HK-2 (cell line): ENCODE measurements around the gene TPPP3.
A peak's percentile ranks its signal among the peaks of the same experiment; 100 is the strongest.
"Not testable (repeated sequence)": the region's sequence is repeated elsewhere in the genome, so short reads cannot be mapped to it uniquely, and the experiment has no call there.

ENCODE experiments used
- DNase-seq: peaks from one replicate; pipeline ENCODE4 v3.0.0-alpha.2; 2018; ENCODE audit not compliant: unreplicated experiment

The TPPP3 gene

GRCh38 chr16:67426022-67426421 is 32.7 kb upstream of the TPPP3 start:
- no peak for DNase-seq

DNA sequence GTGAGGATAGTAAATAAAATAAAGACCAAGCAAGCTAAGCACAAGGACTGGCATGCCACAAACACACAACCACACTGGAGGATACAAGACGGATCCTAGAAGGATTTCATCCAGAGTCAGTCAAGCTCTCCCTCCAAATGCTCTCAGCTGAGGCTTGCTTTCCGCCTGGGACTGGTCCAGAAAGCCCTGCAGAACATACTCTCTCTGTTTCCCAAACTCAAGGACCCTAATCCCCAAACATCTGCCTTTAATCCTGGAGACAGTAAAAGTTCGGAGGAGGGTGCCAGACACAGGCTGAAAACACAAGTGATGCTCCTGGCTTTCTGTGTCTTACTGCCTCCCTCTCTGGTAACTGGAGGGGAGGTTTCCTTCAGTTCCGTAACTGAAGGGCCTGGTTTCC is 32.3 kb upstream of the TPPP3 start:
- DNase-seq: no peak

GRCh38 chr16:67425061-67425460 is 31.8 kb upstream of the TPPP3 start:
- no peak for DNase-seq

DNA sequence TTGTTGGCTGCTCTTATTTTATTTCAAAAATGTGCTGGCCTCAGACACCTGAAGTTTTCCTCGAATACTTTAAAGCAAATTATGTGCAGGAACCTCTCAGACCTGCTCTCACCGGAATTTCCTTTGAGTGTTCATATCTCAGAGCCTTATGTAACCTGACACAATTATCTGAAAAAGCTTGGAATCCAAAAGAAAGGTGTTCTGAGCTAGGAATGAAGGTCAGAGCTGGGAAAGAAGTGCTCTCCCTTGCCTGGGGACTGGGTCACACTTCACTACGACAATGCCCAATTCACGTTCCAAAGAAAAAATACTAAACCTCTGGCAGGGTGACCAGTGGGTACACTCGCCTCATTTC is 30.9 kb upstream of the TPPP3 start:
- DNase-seq: no peak

DNA sequence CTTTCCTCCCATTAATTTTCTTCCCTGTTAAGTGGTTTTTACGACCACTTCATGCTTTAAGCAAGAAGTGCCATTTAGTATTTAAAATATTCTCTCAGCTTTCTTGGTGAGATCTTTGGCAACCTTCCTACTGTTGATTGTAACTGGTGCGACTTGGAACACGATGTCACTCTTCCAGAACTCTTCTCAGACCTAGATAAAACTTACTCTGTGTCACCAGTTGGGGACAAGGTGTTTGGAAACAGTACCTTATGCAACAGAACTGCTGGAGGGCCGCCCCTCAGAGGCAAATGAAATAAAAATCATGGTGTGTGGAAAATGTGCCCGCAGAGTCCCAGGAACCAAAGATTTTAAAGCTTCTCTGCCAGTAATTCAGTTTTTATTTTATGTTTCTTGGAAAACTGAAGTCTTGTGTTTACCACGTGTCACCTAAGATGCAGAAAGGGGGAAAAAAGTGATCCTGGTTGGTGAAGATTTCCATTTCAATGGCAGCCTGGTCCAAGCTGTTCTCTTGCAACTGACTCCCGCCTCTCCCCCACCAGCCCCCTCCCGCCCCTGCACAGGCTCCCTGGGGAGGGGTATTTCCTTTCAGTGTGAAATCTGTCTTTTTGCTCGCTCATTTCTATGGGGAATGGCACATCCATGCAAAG is 30.4 kb upstream of the TPPP3 start:
- no peak for DNase-seq

DNA sequence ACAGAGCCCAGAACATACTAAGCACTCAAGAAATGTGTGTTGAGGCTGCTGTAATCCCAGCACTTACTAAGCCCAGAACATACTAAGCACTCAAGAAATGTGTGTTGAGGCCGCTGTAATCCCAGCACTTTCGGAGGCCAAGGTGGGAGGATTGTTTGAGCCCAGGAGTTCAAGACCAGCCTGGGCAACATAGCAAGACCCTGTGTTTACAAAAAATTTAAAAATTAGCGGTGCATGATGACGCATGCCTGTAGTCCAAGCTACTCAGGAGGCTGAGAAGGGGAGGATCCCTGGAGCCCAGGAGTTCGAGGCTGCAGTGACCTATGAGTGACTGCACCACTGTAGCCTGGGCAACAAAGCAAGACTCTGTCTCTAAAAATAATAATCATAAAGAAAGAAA is 29.7 kb upstream of the TPPP3 start:
- no peak for DNase-seq

DNA sequence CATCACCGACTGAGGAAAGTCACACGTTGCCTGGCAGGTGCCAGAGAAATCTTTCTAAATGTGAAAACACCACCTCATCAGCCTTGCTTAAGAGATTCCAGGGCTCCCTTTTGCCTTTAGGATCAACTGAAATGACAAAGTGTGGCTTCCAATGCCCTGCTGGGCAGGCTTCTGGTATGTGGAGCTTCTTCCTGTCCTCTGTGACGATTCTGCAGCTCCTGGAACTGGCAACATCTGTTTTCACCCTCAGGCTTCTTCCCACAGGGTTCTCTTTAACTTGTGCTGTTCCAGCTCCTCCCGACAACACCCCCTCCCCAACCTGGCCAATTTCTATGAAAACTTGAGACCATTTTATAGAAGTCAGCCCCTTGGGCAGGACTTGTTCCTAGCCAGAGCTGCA is 27.7 kb upstream of the TPPP3 start:
- DNase-seq: no peak

- DNase-seq: no peak
Observed at GRCh38 chr16:67419931-67420330, 26.6 kb upstream of the TPPP3 start.

GRCh38 chr16:67419502-67419901 is 26.2 kb upstream of the TPPP3 start:
- DNase-seq: no peak

DNA sequence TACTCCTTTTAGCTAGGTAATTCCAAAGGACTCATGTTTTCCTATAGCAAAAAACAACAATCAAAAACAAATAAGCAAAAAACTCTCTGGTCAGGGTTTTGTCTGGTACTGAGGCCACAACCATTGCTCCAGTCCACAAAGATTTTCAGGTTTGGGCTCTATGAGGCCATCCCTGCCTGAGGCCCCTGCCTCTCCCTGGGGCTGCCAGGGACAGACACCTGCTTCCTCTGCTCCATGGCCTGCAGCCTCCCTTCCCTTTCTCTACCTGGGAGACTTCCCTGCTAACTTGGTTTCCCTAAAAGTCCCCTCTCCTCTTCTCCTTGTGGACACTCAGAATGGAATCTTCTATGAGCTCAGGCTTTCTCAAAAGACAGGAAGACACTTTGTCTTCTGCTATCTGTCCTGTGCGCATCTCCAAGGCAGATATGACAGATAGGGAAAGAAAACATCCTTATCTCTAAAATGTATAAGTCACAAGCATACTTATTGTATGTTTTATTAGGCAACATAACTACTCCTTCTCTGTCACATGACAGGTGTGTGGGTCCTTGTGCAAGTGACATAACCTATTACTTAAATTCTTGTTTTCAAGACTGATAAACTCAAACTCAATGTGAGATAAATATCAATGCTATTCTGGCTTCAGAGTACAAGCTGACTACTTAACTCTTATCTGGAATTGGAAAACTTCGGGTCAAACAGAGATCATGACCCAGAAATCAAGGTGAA is 24.2 kb upstream of the TPPP3 start:
- DNase-seq: no peak

DNA sequence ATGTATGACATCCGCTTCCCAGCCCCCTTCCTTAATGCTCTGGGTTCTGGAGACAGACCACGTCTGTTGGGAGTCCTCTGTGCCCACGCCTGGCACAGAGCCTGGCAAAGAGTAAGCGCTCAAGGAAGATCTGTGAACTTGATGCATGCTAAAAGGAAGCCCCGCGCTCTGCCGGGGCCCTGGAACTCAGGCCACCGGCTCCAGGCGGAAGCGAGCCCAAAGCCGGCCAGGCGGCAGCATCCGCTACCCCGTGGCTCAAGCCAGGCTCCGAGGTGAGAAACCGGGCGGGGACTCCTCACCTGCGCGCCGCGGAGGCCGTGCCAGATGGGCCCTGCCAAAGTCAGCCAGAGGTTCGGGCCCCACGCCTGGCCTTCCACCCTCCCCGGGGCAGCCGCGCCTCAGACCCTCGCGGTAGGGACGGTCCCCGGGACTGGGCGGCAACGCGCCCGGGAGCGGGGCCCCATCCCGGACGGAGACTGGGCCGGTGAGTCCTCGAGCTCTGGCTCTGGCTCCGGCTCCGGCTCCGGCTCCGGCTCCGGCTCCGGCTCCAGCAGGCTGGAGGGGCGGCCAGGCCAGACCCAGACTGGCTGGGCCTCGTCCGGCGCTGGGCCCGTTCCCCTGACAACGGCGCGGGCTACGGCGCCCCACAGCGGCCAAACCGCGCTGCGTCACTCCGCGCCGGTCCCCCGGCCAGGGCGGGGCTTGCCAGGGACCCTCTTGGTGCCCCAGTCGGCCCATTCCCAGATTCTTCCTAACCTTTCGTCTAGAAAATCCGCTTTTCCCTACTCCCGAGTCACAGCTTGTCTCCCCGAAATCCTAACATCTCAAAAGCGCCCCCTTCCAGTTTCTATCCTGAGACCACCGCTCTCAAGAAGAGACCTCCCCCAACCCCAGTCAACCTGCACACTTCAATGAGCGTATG is 22.8 kb upstream of the TPPP3 start, which contains the start of gene ZDHHC1:
TSS of gene ZDHHC1 (minus strand) at position 606 of the 922 bp plus-strand sequence. CDS start 8,702 bp downstream, outside the sequence.
- DNase-seq: peak; percentile 73

GRCh38 chr16:67415421-67415820 is 22.1 kb upstream of the TPPP3 start:
- DNase-seq: not testable (repeated sequence)

- DNase-seq: no peak
Observed at GRCh38 chr16:67413978-67414911, 20.9 kb upstream of the TPPP3 start.

- no peak for DNase-seq
Observed at GRCh38 chr16:67412294-67412693, 19.0 kb upstream of the TPPP3 start.

DNA sequence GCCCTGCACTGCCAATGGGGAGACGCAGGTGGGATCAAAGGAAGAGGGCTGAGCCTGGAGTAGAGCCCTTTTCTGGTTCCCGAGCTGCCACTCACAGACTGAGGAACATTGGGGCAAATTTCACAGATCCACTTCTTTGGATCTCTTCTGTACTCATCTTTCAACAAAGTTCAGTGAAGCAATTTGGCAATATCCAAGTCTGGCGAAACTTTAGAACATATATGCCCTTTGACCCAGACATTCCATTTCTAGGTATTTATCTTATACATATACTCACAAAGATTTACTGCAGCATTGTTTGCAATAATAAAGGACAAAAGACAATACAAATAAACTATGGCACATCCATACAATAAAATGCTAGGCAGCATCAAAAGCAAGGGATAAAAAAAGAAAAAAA is 18.0 kb upstream of the TPPP3 start:
- no peak for DNase-seq

GRCh38 chr16:67409631-67410030 is 16.3 kb upstream of the TPPP3 start:
- DNase-seq: no peak

DNA sequence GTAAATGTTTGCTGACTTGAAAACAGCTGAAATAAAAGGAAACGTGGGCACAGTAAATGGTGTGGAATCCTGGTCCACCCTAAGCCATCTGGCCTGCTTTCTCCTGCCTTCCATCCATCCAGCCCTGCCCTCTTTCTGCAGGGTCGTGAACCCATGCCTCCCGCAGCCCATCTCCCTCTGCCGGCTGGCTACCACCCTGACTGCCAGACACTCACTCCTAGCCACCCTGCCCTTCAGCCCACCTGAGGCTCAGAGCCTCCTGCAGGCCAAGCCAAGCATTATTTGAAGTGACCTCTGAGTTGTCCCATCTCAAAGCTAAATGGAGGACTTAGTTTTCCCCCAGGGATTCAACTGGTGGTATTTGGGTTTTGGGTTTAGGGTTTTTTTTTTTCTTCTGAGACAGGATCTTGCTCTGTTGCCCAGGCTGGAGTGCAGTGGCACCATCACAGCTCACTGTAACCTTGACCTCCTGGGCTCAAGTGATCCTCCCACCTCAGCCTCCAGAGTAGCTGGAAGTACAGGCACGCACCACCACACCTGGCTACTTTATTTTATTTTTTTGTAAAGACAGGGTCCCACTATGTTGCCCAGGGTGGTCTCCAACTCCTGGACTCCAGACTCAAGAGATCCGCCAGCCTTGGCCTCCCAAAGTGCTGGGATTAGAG is 14.6 kb upstream of the TPPP3 start:
- no peak for DNase-seq

GRCh38 chr16:67407176-67407787 is 14.0 kb upstream of the TPPP3 start:
- DNase-seq: no peak

GRCh38 chr16:67406111-67406971 is 13.0 kb upstream of the TPPP3 start:
- no peak for DNase-seq
